22Rv1 (cell line): ENCODE results near the gene EVX1.

ENCODE experiments used
- H3K27ac ChIP-seq: fragments of 450-650 bp; 2 replicates; pipeline ENCODE4 v1.5.1; 2017
- ZFX ChIP-seq: fragments of 450-650 bp; IDR thresholded peaks from 2 replicates; pipeline ENCODE4 v1.6.1; 2017; ENCODE audit warnings: antibody characterized with exemption, borderline replicate concordance
- TF ChIP-seq, protein P1 (sequence below): fragments of 450-650 bp; IDR thresholded peaks from 2 replicates; pipeline ENCODE4 v1.5.1; 2017; ENCODE audit warnings: mild to moderate bottlenecking

The EVX1 gene

DNA sequence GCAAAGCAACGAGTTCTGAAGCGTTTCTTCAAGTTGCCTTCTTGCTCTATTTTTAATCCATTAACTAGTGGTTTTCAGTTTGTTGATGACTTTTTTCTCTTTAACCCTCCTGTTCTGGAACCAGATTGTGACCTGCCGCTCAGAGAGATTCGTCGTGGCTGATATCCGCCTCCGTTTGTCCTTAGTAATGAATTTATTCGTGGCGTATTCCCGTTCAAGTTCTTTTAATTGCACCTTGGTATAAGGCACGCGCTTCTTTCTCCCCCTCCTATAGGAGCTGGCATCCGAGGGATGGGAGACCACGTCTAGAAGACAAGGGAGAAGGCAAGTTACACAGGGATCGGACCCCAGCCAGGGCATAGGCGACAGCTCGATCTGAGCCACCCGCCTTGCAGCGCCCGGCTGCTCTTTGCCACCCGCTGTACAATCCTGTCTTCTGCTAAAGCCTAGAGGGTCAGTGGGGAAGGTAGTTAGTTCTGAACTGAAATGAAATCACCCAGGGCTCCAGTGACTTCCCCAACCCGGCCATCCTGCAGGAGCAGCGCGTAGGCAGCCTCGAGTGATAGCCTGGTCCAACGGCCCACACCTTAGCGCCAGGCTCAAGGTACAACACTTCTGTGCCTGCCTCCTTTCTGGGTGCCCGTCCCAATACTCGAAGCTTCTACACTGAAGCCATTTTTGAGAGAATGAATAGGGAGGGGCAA is 44.3 kb upstream of the EVX1 start:
- TF ChIP-seq ZFX, result no peak
- TF ChIP-seq, protein P1, sequence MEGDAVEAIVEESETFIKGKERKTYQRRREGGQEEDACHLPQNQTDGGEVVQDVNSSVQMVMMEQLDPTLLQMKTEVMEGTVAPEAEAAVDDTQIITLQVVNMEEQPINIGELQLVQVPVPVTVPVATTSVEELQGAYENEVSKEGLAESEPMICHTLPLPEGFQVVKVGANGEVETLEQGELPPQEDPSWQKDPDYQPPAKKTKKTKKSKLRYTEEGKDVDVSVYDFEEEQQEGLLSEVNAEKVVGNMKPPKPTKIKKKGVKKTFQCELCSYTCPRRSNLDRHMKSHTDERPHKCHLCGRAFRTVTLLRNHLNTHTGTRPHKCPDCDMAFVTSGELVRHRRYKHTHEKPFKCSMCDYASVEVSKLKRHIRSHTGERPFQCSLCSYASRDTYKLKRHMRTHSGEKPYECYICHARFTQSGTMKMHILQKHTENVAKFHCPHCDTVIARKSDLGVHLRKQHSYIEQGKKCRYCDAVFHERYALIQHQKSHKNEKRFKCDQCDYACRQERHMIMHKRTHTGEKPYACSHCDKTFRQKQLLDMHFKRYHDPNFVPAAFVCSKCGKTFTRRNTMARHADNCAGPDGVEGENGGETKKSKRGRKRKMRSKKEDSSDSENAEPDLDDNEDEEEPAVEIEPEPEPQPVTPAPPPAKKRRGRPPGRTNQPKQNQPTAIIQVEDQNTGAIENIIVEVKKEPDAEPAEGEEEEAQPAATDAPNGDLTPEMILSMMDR, result no peak
- no peak overlapping the region for H3K27ac ChIP-seq

DNA sequence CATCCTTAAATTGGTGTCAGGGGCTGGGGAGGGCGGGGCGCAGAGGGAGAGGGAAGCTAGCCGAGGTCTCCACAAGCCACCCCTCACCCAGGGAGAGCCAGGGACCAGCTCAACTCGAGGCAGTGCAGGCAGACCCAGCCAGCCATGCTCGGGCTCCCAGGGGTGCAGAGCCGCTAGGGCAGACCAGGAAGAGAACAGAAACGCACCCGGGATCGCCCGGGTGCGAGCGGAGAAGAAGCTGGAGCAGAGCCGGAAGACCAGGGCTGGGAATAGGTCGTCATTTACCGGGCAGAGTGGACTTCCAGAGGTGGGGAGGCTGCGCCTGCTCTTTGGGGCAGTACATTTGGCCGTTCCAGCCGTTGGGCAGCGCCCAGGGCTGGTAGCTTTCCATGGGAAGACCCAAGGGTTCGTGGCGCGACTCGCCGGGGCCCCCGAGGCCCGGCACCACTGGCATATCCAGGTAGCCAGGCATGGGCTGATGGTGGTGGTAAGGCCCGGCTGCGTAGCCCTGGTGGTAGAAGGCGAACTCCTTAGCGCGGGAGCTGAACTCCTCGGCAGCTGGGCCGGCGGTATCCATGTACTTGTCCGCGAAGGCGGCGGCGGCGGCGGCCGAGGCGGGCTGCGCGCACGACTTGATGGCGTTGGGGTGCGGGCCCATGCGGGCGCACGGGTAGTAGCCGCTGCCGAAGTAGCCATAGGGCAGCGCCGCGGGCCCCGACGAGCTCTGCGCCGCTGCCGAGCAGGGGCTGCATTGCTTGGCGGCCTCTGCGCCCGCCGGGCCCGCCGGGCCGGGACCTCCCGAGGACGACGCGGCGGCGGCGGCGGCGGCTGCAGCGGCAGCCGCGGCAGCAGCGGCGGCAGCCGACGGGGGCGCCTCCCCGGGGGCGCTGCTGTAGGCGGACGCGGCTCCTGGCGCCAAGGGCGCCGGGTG is 43.5 kb upstream of the EVX1 start:
- TF ChIP-seq, protein P1, result no peak; the same call in 1 of the 2 replicates
- TF ChIP-seq ZFX, result no peak
- no peak overlapping the region for H3K27ac ChIP-seq

DNA sequence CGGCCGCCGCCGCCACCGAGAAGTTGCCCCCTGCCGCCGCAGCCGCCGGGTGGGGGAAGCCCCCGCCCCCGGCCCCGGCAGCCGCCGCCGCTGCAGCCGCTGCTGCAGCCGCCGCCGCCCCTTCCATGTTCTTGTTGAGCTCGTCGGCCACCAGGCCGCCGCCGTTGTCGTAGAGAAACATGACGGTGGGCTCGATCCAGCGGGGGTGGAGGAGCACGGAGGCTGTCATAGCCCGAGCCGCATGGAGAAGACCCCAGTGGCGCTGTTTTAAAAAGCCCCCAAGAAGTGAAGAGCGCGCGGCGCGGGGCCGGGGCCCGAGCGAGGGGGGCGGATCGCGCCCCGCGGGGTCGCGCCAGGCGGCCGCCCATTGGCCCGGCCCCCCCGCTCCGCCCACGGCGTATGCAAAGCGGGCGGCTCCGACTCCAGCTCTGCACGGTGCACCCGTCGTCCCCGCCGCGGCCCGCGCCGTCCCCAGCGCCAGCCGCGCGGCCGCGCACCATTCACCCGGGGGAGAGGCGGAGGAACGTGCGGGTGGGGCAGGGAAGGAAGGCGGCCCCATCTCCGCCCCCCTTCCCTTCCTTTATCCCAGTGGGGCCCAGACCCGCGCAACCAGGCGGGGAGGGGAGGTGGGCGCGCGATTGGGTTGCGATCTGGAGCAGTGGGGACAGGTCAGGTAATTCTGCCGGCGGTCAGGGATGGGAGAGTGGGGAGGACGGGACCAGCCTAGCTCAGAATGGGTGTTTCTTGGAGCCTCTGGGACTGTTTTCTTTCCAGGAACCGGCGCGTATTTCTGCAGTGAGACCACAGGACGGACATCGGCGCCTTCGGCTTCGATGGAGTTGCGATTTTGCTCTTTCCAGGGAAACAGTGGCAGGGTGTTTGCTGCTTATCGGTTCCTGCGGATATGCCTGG is 42.5 kb upstream of the EVX1 start, which contains the start of gene HOXA13:
Gene HOXA13 (minus strand): TSS at position 243 of the 912 bp plus-strand sequence. CDS start 14 bp downstream, at position 229.
- no peak for TF ChIP-seq ZFX
- TF ChIP-seq, protein P1, result no peak; the same call in 1 of the 2 replicates
- no peak within 1 kb of the TSS for H3K27ac ChIP-seq

DNA sequence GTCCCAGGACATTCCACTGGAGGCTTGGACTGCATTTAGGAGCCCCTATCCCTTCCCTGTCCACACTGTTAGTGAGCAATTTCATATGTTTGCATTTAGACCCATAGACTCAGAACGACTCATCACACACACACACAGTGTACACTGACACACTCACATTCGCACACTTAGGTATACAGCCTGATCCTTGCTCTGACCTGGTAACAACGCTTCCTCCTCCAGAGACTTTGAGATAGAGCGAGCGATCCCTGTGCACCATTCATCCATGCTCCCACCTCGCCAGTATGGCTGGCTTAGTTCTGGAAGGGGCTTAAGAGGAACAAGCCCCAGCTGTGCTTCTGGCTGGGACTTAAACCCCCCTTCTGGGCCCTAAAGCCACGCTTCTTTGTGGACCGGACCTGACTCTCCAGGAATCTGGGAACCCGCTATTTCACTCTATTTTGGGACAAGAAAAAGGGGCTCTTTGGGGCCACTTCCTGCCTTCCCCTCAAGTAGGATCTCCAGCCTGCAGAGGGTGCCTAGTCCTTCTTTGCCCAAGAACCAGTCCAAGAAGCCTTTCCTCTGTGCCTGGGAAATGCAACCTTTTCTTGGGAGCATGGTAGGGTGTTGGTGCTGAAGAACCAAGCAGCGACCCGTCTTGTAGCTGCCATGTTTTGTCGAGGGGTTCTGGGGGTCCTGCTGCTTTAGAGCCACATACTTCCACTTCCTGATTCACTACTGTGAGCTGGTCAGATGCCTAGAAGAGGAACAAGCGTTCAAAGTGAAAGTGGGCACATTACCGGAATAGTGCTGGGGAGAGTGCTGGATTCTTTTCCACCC is 41.6 kb upstream of the EVX1 start:
- H3K27ac ChIP-seq, result no peak overlapping the region
- TF ChIP-seq, protein P1, result no peak
- TF ChIP-seq ZFX, result no peak

DNA sequence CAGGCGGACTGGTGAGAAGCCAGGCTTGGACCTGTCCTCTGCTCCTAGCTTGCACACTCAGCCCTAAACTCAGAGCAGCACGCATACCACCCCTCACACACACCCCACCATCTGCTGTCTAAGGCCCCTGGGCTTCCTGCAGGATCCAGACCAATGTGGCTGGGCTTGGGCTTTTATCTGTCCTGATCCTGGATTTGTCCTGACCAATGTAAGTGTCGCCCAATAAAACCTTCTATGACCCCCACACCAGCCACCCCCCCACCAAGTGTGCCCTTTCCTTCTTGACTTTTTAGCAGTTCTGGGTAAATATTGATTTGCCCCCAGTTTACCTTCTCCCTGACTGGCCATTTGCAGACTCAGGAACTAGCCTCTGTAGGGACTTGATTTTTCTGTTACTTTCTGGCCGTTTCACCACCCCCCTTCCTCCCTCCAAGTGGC is 41.0 kb upstream of the EVX1 start:
- TF ChIP-seq ZFX, result no peak
- TF ChIP-seq, protein P1, result no peak
- no peak overlapping the region for H3K27ac ChIP-seq
